K562 (cell line): ENCODE data around the gene XRCC3. TPM values are rescaled to one million over a fixed set of nuclear protein-coding genes. Genes with fewer than 3 reads are reported as not detected.

Experiments used
- ATAC-seq: fragments of 200-7000 bp; cut with Tn5 transposase; 3 replicates; pipeline ENCODE4 v1.9.1; 2020; ENCODE audit warnings: moderate library complexity
- BruUV-seq: library from RNA; stranded (reverse); fragments of 400-500 nt; replicated peaks from 2 replicates; lab custom pipeline; 2021; lab: Mats Ljungman, UMichigan
- CTCF ChIA-PET: fragments of 300-600 bp; formaldehyde crosslinking; extraction: SDS; loops from one replicate; lab custom pipeline; 2021; ENCODE audit warnings: low intra/inter-chr PET ratio; lab: Yijun Ruan, JAX
- POLR2A ChIA-PET: fragments of 300-600, 350-650 bp; sonication (Branson Sonifier 250); formaldehyde crosslinking; extraction: SDS; loops from one replicate; lab custom pipeline; 2021; ENCODE audit warnings: antibody characterized with exemption, inconsistent platforms; lab: Yijun Ruan, JAX
- DNase-seq, 4 experiments: peaks; one replicate each; pipeline versions ENCODE4 v3.0.0 to v3.0.0-alpha.2; 2011 to 2018; ENCODE audit warnings: low spot score in 3 of 4, mixed read lengths in 3 of 4; ENCODE audit errors: extremely low read depth in 1 of 4
- FAIRE-seq: peaks from 2 replicates; lab custom pipeline; 2011; peaks lifted over from hg19 to GRCh38; lab: Jason Lieb, UNC
- H2AFZ ChIP-seq: 2 replicates; pipeline ENCODE4 v1.6.0; 2011; ENCODE audit warnings: low read depth, low read length, control low read depth, inconsistent platforms
- H3K27ac ChIP-seq: fragments of 200-600 bp; 3 replicates; pipeline ENCODE4 v1.8.0; 2011; ENCODE audit warnings: low read depth, mild to moderate bottlenecking, control low read depth, inconsistent platforms, low read length, moderate library complexity, mixed read lengths; ENCODE audit errors: extremely low read depth
- H3K27me3 ChIP-seq, 2 experiments: fragments of 300-600 bp in 1 of 2; 2 replicates in 1 of 2; 3 replicates in 1 of 2; pipeline versions ENCODE4 v1.6.0 to v1.8.0; 2011; ENCODE audit warnings: inconsistent platforms in 2 of 2, low read length in 2 of 2, mild to moderate bottlenecking in 1 of 2, mixed read lengths in 1 of 2, moderate library complexity in 1 of 2; ENCODE audit not compliant: control insufficient read depth in 2 of 2, insufficient read depth in 2 of 2
- H3K36me3 ChIP-seq: fragments of 300-600 bp; 3 replicates; pipeline ENCODE4 v1.8.0; 2011; ENCODE audit warnings: mild to moderate bottlenecking, low read length, inconsistent platforms; ENCODE audit not compliant: control insufficient read depth, insufficient read depth
- H3K4me1 ChIP-seq, 2 experiments: fragments of 200-600 bp in 1 of 2; replicated peaks in 1 of 2; 2 replicates in 1 of 2; 3 replicates in 1 of 2; pipeline versions ENCODE4 v1.5.1 to v1.8.0; 2011; ENCODE audit warnings: inconsistent platforms in 2 of 2, low read length in 2 of 2, mild to moderate bottlenecking in 1 of 2, mixed read lengths in 1 of 2, moderate library complexity in 1 of 2; ENCODE audit not compliant: control insufficient read depth in 2 of 2, insufficient read depth in 2 of 2
- H3K4me2 ChIP-seq: 2 replicates; pipeline ENCODE4 v1.6.1; 2011; ENCODE audit warnings: low read length, control low read depth, inconsistent platforms, mixed read lengths; ENCODE audit not compliant: insufficient read depth
- H3K4me3 ChIP-seq: fragments of 200-600 bp; sonication (generic), shearing (Covaris generic); 2 replicates; pipeline ENCODE4 v1.5.1; 2016; ENCODE audit warnings: control low read depth, inconsistent platforms
- H3K79me2 ChIP-seq: fragments of 200-600 bp; 3 replicates; pipeline ENCODE4 v1.8.0; 2011; ENCODE audit warnings: low read length, inconsistent platforms; ENCODE audit not compliant: control insufficient read depth, insufficient read depth
- H3K9ac ChIP-seq, 2 experiments: 2 replicates each; pipeline versions ENCODE4 v1.6.0 to v1.6.1; 2011; ENCODE audit warnings: low read depth in 2 of 2, low read length in 2 of 2, control low read depth in 1 of 2, inconsistent platforms in 1 of 2, mild to moderate bottlenecking in 1 of 2, mixed read lengths in 1 of 2; ENCODE audit not compliant: insufficient read depth in 1 of 2
- H3K9me1 ChIP-seq: one replicate; pipeline ENCODE4 v1.6.0; 2011; ENCODE audit warnings: inconsistent platforms, mild to moderate bottlenecking, low read length, moderate library complexity; ENCODE audit not compliant: control insufficient read depth, insufficient read depth
- H3K9me3 ChIP-seq: replicated peaks from 2 replicates; pipeline ENCODE4 v1.5.1; 2011; ENCODE audit warnings: low read depth, low read length, inconsistent platforms; ENCODE audit not compliant: control insufficient read depth, insufficient read depth
- H4K20me1 ChIP-seq: replicated peaks from 2 replicates; pipeline ENCODE4 v1.6.1; 2011; ENCODE audit warnings: low read length, inconsistent platforms, mixed read lengths; ENCODE audit not compliant: control insufficient read depth, insufficient read depth
- ARHGAP35 ChIP-seq: fragments of 450-650 bp; IDR thresholded peaks from 2 replicates; pipeline ENCODE4 v1.6.1; 2018; ENCODE audit not compliant: partially characterized antibody
- C11orf30 ChIP-seq: fragments of 450-650 bp; IDR thresholded peaks from 2 replicates; pipeline ENCODE4 v1.6.1; 2016; ENCODE audit warnings: low read depth, mild to moderate bottlenecking
- CREBBP ChIP-seq: IDR thresholded peaks from one replicate; pipeline ENCODE4 v1.6.1; 2012; ENCODE audit warnings: low read depth, mild to moderate bottlenecking, control low read depth, inconsistent platforms, low read length
- FOS ChIP-seq: IDR thresholded peaks from 3 replicates; pipeline ENCODE4 v1.6.1; 2011; ENCODE audit not compliant: insufficient read length; ENCODE audit errors: extremely low read depth
- GABPA ChIP-seq: fragments of 200-800 bp; sonication (Bioruptor generic); conservative IDR thresholded peaks from 2 replicates; pipeline ENCODE4 v1.6.1; 2016; ENCODE audit warnings: low read depth, missing genetic modification characterization, missing compliant biosample characterization
- HNRNPH1 ChIP-seq: fragments of 200-400 bp; formaldehyde crosslinking; optimal IDR thresholded peaks from 2 replicates; pipeline ENCODE3; 2017; ENCODE audit warnings: low read depth, mild to moderate bottlenecking, low read length, moderate library complexity
- KAT8 ChIP-seq: fragments of 450-650 bp; IDR thresholded peaks from 2 replicates; pipeline ENCODE4 v1.6.1; 2016; ENCODE audit warnings: low read depth, mild to moderate bottlenecking
- KDM4B ChIP-seq, 2 experiments: fragments of 450-650 bp in 1 of 2; sonication (generic) in 1 of 2; IDR thresholded peaks; 2 replicates each; pipeline ENCODE4 v1.6.1; 2016 to 2017; ENCODE audit warnings: borderline replicate concordance in 2 of 2, antibody characterized with exemption in 1 of 2, low read depth in 1 of 2, mild to moderate bottlenecking in 1 of 2
- MAZ ChIP-seq, 2 experiments: fragments of 450-650 bp in 1 of 2; sonication (generic) in 1 of 2; formaldehyde crosslinking; IDR thresholded peaks in 1 of 2; conservative IDR thresholded peaks in 1 of 2; 2 replicates each; pipeline versions ENCODE4 v1.4.0 to v1.5.0; 2020; ENCODE audit warnings: mild to moderate bottlenecking in 1 of 2, missing genetic modification reagents in 1 of 2
- MEIS2 ChIP-seq: fragments of 450-650 bp; IDR thresholded peaks from 2 replicates; pipeline ENCODE4 v1.6.1; 2014; ENCODE audit warnings: mild to moderate bottlenecking; ENCODE audit not compliant: partially characterized antibody
- MTA1 ChIP-seq: fragments of 450-650 bp; IDR thresholded peaks from 2 replicates; pipeline ENCODE4 v1.6.1; 2017; ENCODE audit warnings: borderline replicate concordance
- NFATC3 ChIP-seq: fragments of 450-650 bp; IDR thresholded peaks from 2 replicates; pipeline ENCODE4 v1.6.1; 2017; ENCODE audit warnings: mild to moderate bottlenecking
- NFIX ChIP-seq: fragments of 250-450 bp; sonication (Bioruptor Pico); IDR thresholded peaks from 2 replicates; pipeline ENCODE4 v1.4.0; 2020; ENCODE audit warnings: low read depth, mild to moderate bottlenecking, moderate library complexity
- NR3C1 ChIP-seq: sonication (generic); formaldehyde crosslinking; IDR thresholded peaks from 2 replicates; pipeline ENCODE4 v1.8.1; 2022; ENCODE audit warnings: missing genetic modification reagents
- SRSF7 ChIP-seq: fragments of 200-400 bp; formaldehyde crosslinking; optimal IDR thresholded peaks from 2 replicates; pipeline ENCODE3; 2017; ENCODE audit warnings: mild to moderate bottlenecking, low read depth, low read length
- STAT5B ChIP-seq: fragments of 250-450 bp; sonication (Bioruptor Pico); IDR thresholded peaks from 2 replicates; pipeline ENCODE4 v1.8.0; 2021; ENCODE audit warnings: mild to moderate bottlenecking, inconsistent platforms
- TCFL5 ChIP-seq: fragments of 250-450 bp; sonication (Bioruptor Pico); conservative IDR thresholded peaks from 2 replicates; pipeline ENCODE4 v1.6.1; 2021; ENCODE audit warnings: mild to moderate bottlenecking, moderate library complexity, matching md5 sums
- ZNF143 ChIP-seq: sonication (generic); formaldehyde crosslinking; IDR thresholded peaks from 2 replicates; pipeline ENCODE4 v1.9.0; 2022; ENCODE audit warnings: mild to moderate bottlenecking, missing genetic modification reagents
- WGBS: fragments of 100-300 bp; shearing (Covaris generic); methylation state at CpG from one replicate; pipeline ENCODE4 v1.1.6; 2016; ENCODE audit warnings: low coverage, mixed read lengths; ENCODE audit not compliant: insufficient coverage; ENCODE audit errors: missing lambda C conversion rate; 5-methylcytosine and 5-hydroxymethylcytosine counted together
- in situ Hi-C: fragments of 300-500 bp; cut with MboI; formaldehyde crosslinking; loops from 4 replicates; pipeline ENCODE4 v1.15.0; 2018; ENCODE audit warnings: inconsistent platforms, mixed read lengths
- intact Hi-C: fragments of 100-400 bp; cut with micrococcal nuclease; formaldehyde crosslinking; loops from 2 replicates; pipeline ENCODE4 v1.14.2; 2022
- polyA plus RNA-seq, 8 experiments: library from polyadenylated mRNA; depleted of rRNA in 4 of 8; stranded (reverse) in 5 of 8; unstranded in 3 of 8; fragments of >200 nt; fragmentation: Nextera tagmentation in 2 of 8; fragmentation: Illumina TruSeq in 1 of 8; extraction: Ambion mirVana in 2 of 8; extraction: Trizol in 1 of 8; gene quantifications; 2 replicates each; pipeline versions ENCODE4 v1.2.1 to v1.2.3, GENCODE V29; 2011 to 2014; ENCODE audit warnings: inconsistent platforms in 1 of 8, missing spikeins in 1 of 8
- total RNA-seq, 7 experiments: library from RNA; depleted of rRNA in 6 of 7; stranded (reverse); fragments of >200 nt in 6 of 7; fragmentation: Illumina TruSeq in 2 of 7; extraction: Trizol in 2 of 7; gene quantifications; 2 replicates each; pipeline versions ENCODE4 v1.2.1 to v1.2.3, GENCODE V29; 2011 to 2021; ENCODE audit warnings: low replicate concordance in 1 of 7
- TF ChIP-seq, protein P1 (sequence below): fragments of 450-650 bp; formaldehyde crosslinking; IDR thresholded peaks from 2 replicates; pipeline ENCODE4 v1.4.0; 2022; ENCODE audit warnings: missing genetic modification characterization

XRCC3 gene
- total and polyA plus RNA-seq, 9 of the 15 experiments (the other 6 are each of a cell fraction or from before 2014, with no cell fraction given): 0.34 to 59.3 (median 30.3) TPM

DNA sequence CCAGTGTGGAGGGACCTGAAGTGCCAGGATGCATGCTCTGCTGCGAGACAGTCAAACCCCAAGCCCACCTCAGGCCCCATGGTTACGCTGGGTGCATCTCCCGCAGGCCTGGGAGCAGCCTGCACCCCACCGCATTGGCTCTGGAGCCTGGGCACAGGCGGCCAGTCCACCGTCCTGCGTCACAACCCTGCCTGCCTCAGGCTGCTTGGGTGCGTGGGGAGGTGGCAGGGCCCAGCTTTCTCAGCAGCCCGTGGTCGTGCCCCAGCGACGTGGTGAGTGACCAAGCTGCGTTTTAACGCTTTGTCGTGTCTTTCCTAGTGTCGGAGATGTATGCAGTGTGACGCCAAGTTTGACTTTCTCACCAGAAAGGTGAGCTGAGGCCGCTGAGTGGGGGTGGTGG, 11.2 kb upstream of the XRCC3 start:
- Histone ChIP-seq H3K27ac (no peak overlapping the region), H3K36me3 (peaks cover 49% of the 10 kb centered on the region; the same call in 1 of the 3 replicates), H4K20me1 (no peaks in the 10 kb centered on the region), H3K79me2 (peaks cover 33% of the 10 kb centered on the region), H3K27me3 (no peaks in the 10 kb centered on the region), H3K4me1 (peaks cover 10 to 56% of the 10 kb centered on the region in 2 experiments; a peak in 4 of 5 replicates), H3K9me3 (no peaks in the 10 kb centered on the region), H2AFZ (no peak overlapping the region), H3K4me2 (no peak overlapping the region), H3K9ac (no peak overlapping the region; a peak in 1 of 4 replicates), H3K4me3 (no peak overlapping the region), H3K9me1 (no peaks in the 10 kb centered on the region)
- DNase-seq (no peak), ATAC-seq (no peak), FAIRE-seq (no peak)
- POLR2A ChIA-PET: interaction anchor here (1.8 kb wide), 1 partner anchor 11 kb away, joined by 6 read pairs; the partner anchor contains the start of genes XRCC3 and ZFYVE21
- 96% methylated on average over 6 of the region's 18 CpGs for WGBS
- no TSS peak for BruUV-seq
- TF ChIP-seq ZNF143 (CRISPR knock-in tag) (no peak), HNRNPH1 (no peak), NFIX (CRISPR knock-in tag) (no peak), SRSF7 (no peak), MTA1 (no peak), GABPA (tag) (no peak), MEIS2 (no peak), C11orf30 (no peak), MAZ (CRISPR knock-in tag; conservative IDR thresholded peaks at IDR 0.05 in 1 of 2, IDR thresholded peaks at IDR 0.05 in 1 of 2) (no peak), CREBBP (no peak), NR3C1 (CRISPR knock-in tag) (no peak), KDM4B (IDR thresholded peaks at IDR 0.05; ENCODE audit: borderline replicate concordance in 2 of 2, low read depth in 1 of 2) (no peak), STAT5B (CRISPR knock-in tag) (no peak), FOS (no peak), NFATC3 (no peak), TCFL5 (no peak), ARHGAP35 (no peak), KAT8 (no peak)
- TF ChIP-seq, protein P1, sequence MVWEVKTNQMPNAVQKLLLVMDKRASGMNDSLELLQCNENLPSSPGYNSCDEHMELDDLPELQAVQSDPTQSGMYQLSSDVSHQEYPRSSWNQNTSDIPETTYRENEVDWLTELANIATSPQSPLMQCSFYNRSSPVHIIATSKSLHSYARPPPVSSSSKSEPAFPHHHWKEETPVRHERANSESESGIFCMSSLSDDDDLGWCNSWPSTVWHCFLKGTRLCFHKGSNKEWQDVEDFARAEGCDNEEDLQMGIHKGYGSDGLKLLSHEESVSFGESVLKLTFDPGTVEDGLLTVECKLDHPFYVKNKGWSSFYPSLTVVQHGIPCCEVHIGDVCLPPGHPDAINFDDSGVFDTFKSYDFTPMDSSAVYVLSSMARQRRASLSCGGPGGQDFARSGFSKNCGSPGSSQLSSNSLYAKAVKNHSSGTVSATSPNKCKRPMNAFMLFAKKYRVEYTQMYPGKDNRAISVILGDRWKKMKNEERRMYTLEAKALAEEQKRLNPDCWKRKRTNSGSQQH (CRISPR knock-in tag): no peak
- intact Hi-C loops: no loop called here
- in situ Hi-C loops: no loop called here
- CTCF ChIA-PET: no interaction called here
